Activated CD8-positive, alpha-beta memory T cell treated with anti-CD3 and anti-CD28 coated beads for 24 hours (primary cell): ENCODE results near the gene TBATA.

Experiments
- DNase-seq: peaks from one replicate; pipeline ENCODE4 v3.0.0-alpha.2; 2020

The TBATA gene

DNA sequence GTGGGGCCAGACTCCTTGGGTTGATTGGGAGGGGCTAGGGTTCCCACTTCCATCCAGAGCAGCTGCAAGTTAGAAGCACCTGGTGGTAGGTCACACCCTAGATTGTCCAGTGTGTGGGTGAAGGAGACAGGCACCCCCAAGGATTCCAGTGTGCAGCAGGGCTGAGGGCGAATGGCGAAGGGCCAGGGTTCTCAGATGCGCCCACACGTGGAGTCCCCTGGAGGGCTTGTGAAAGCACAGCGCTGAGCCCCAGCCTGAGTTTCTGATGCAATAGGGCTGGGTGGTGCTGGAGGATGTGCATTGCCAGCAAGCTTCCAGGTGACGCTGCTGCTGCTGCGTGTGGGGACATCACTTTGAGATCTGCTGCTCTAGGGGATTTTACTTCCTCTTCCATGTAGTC lies 25.4 kb downstream of the TBATA start:
- no peak for DNase-seq

DNA sequence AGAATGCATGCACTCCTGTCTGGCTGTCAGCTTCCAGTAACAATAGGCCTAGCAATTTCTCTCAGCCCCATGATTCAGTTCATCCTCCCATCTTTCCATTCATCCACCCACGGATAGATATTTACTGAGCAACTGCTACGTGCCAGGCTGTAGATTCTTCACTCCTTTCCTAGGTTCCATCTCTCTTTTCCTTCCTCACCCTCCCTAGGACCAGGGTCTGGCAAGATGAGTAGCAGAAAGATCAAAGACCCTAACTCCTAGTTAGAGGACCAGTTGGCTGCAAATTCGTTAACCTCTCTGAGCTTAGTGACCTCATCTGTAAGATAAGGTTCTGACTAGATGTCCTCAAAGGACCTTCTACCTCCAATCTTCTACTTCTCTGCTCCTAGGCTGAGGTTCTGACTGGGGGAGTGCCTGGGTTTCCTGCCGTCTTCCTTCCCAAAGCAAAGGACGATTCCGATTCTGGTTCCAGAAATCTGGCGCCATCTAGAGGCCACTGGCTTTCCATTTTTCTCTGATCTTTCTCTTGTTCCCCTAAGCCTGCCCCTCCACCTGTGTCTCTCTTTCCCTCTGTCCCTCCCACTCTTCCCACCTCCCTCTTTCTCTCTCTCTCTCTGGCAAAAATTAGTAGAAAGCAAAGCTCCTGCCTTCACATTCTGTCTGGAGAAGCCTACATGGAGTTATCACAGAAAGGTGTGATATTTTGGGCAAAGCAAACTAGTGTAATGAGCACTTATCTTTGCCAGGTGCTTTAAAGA lies 26.2 kb downstream of the TBATA start:
- peak; percentile 87 for DNase-seq

DNA sequence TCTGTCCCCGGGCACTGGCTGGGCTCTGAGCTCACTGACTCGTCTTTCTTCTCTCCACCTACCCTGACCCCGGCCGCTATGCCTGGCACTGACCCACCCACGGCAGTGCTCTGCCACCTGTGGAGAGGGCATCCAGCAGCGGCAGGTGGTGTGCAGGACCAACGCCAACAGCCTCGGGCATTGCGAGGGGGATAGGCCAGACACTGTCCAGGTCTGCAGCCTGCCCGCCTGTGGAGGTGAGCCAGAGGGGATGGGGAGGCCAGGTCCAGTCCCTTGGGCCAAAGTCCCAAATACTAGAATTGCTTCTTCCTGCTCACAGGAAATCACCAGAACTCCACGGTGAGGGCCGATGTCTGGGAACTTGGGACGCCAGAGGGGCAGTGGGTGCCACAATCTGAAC lies 27.3 kb downstream of the TBATA start:
- DNase-seq: no peak

DNA sequence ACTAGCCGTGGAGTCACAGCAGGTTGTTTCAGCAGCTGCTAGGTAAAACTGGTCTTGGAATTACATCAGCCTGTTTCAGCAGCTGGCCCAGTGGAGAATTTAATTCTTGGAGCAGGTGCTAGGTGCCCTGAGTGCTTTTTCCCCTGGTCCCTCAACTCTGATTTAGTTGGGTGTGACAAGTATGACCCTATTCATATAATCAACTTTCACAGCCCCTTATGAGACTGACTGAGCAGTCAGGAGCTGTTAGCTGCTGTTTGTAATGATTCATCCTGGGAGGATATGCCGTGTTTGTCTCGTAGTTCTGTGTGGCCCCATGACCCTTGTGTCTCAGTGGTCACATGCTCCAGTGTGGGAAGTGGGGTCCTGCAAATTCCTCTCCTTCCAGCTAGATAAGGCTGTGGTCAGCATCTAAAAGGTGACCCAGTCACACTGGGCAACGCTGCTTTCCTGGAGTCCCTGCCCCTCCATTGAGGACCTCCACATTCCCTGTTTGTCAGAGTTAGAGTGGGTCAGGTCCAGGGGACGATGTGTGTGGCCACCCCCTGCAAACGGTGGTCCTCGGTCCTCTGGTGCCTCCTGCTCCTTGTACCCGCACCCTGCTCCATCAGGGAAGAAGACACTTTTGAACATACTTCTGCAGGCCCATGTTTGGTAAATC lies 28.3 kb downstream of the TBATA start:
- DNase-seq: no peak

DNA sequence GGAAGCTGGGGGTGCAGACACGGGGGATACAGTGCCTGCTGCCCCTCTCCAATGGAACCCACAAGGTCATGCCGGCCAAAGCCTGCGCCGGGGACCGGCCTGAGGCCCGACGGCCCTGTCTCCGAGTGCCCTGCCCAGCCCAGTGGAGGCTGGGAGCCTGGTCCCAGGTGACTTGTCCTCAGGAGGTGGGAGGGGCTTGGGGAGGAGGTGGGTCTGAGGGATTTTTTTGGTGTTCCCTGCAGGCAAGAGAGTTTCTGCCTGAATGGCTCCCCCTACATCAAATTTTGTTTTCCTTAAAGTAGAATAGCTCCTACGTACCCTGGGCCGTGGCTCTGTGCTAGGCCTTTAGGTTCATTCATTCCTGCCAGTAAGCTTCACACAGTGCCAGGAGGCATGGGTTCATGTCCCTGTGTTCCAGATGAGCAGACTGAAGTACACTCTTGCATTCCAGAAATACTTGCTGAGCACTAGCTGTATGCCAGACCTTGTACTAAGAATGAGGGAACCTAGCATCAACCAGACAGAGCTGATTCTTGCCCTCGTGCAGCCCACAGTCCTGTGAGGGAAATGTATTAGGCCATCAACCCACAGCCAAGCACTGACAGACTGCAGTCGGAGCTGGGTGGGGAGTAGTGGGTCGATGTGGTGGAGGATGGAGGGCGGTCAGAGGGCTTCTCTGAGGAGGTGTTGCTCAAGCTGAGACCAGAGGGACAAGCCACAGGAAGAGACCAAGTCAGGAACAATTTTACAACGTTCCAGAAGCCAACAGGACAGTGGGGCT lies 31.1 kb downstream of the TBATA start:
- no peak for DNase-seq

DNA sequence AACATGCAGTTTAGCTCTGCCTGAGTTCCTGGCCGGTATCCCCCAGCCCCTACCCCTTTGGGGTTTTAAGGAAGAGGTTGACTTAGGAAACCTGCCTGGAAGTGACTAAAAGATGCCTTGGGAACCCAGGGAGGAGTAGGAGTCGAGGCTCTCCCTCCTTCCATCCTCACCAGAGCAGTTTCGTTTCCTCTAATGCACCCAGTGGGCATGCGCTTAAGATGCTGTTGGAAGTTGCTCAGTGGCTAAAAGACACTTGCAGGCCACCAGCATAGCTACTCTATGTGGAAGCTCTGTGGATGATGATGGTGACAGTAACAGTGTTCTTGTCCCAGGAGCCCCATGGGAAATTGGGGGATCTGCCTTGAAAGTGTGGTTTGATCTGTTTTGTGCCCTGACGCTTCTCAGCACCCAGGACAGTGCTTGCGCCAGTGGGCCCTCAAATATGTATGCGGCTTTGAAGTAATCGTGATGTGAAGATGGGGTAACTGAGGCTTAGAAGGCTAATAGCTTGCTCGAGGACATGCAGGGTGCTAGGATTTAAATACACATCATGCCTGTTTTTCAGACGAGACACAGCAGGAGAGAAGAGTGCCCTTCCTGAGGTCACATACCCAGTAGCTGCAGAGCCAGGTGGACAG lies 32.0 kb downstream of the TBATA start:
- no peak for DNase-seq

DNA sequence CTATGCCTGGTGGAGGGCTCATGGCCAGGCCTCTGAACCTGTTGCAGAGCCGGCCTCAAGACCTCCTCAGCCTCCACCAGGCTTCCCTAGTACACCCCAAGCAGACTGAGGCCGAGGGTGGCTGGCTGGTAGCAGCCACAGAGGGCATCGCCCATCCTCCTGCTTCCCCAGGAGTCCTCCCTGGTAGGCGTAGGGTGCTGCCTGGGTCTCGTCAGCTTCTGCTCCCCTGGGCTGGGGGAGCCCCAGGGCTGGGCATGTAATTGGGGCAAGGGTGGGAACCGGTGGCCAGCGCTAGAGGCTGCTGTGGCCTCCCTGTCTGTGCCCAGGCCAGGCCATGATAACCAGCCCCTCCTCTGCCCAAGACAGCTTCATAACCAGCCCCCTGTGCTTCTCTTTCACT lies 32.6 kb downstream of the TBATA start:
- DNase-seq: no peak

DNA sequence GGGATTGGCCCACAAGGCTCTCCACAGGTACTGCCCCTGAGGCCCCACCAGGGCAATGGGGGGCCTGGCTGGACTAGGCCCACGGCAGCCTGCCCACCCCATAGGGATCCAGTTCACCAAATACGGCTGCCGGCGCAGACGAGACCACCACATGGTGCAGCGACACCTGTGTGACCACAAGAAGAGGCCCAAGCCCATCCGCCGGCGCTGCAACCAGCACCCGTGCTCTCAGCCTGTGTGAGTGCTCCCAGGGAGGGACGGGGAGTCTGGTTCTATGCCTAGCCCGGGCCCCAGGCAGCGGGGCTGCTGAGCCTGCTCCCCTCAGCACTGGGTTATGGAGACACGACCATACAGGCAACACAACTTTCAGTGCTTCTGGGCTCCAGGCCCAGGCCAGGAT lies 33.2 kb downstream of the TBATA start:
- no peak for DNase-seq

DNA sequence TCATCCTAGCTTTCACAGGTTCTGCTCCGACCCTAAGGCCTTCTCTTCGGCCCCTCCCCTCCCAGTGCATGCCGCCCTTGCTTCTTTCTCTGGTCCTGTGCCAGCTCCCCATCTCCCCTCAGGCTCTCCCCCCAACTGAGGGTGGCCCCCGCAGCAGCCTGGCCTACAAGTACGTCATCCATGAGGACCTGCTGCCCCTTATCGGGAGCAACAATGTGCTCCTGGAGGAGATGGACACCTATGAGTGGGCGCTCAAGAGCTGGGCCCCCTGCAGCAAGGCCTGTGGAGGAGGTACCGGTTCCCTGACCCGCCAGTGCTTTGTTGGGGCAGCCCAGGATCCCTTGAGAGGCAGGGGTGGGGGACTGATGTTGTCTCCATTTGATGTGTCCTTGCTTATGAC lies 33.8 kb downstream of the TBATA start:
- DNase-seq: no peak

DNA sequence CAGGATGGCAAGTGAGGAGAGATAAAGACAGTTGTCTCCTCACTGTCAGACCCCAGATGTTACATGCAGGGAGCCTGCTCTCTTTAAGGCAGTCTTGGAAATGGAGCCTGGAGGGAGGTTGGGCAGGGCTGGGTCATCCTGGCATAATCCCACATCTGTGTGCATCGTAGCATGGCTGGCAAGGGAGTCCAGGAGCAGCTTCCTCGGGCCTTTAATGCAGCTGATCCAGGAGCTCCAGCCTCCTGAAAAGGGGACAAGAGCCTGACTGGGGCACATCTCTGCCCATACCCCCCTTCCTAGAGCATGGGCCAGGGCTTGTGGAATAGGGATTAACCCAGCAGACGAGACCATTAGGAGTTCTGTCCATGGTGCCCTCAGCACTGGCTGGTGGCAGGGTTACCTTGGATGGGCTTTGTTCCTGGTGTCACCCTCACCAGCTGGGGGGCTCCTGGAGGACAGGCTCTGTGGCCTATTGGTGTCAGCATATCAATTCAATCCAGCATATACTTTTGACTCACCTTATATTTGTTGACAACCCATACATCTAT lies 34.9 kb downstream of the TBATA start:
- DNase-seq: no peak

DNA sequence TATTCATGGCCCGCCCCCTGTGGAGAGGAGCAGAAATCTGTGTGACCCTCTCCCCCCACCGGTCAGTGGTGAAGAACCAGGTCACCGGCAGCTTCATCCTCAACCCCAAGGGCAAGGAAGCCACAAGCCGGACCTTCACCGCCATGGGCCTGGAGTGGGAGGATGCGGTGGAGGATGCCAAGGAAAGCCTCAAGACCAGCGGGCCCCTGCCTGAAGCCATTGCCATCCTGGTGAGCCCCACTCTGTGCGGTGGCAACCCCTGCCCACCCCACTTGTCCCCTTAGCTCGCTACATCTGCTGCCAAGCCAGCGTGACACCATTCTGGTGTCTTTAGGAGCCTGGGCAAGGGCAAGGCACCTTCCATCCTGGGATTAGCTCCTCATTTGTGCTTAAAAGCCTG lies 35.4 kb downstream of the TBATA start:
- no peak for DNase-seq

DNA sequence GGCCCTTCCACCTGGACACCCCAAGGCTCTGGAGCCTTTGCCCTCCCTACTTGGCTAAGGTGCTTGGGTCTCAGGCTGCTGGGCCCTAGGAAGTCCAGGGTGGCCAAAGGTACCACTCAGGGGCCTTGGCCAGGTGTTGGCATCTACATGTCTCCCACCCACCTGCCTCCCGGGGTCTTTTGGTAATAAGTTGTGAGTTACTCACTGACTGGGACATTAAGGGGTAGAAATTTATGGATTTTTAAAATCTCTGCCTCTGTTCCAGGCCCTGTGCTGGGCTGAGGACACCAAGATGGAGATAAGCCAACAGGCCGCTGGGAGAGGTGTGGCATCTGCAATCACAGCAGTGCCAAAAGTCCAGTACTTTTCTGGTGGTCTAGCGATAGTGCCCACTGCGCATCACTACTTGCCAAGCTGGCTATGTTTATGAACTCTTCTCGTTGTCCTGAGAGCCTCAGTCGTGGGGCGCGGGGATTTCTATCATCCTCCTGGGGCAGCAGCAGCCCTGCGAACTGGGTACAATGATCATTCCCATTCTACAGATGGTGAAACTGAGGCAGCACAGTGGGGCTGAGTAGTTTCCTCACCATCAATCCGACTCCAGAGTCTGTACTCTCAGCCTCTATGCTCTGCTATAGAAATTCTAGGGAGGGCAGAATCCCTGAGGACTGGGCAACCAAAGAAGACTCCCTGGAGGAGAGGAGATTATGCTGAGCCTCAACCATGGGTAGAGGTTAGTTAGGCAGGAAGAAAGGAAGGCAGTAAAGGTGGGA lies 36.2 kb downstream of the TBATA start:
- no peak for DNase-seq

DNA sequence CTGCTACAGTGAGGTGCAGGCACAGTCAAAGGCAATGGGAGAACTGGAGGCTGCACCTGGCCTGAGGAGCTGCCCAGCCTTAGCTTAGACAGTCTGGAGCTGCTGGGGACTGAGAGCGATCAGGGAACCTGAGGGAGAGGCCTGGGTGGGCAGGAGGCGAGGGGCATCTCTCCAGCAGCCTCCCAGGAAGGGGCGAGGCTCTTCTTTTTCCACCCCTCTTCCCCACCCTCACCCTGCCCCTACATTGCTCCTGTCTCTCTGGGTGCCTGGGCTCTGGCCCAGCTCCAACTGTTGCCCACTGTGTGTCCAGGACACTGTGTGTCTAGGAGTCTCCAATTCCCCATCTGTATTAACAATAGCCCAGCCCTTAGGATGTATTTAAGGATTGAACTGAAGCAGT lies 36.9 kb downstream of the TBATA start:
- no peak for DNase-seq

DNA sequence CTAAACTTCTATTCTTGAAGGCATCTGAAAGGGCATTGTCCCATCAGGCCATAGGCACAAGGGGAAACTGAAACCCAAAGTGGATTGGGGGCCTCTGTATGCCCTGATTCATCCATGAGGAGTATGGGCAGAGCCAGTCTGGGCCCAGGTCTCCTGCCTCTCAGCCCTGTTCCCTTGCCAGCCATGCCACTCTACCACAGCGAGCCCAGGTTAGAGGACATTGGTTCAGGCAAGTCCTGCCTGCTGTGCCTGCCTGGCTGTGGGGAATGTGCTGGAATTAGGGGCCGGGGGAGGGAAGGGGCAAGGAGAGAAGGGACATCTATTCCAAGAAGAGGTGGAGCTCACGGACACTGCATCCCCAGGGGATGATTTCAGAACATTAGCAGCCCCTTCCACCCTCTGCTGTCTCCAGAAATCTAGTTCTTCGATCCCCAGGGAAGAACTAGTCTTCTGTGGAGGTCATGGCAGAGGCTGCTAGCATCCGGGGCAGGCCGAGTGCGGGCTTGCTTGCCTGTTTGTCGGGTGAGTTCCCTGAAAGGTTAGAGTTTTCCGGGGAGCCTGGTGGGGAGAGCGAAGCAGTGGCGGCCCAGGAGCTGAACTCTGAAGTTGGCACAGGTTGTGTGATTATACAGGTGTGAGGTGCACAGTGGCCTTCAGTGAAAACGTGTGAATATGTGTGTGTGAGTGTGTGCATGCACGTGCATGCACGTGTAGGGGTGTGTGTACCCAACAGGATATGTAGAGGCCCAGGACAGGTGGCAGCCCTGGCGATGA lies 37.8 kb downstream of the TBATA start:
- DNase-seq: no peak

DNA sequence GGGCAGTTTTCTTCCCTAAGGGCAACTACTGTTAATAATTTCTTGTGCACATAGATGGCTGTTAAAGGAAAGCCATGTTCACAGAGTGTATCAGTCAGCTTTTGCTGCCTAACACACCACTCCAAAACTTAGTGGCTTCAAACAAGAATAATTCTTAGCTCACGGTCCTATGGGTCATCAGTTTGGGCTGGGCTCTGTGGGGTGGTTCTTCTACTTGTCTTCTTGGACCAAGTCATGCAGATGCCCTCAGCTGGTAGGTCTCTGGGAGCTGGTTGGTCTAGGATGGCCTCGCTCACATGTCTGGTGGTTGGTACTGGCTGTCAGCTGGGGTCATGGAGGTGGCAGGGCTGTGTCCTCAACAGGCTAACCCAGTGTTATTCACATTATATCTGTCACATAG lies 39.6 kb downstream of the TBATA start:
- DNase-seq: no peak

DNA sequence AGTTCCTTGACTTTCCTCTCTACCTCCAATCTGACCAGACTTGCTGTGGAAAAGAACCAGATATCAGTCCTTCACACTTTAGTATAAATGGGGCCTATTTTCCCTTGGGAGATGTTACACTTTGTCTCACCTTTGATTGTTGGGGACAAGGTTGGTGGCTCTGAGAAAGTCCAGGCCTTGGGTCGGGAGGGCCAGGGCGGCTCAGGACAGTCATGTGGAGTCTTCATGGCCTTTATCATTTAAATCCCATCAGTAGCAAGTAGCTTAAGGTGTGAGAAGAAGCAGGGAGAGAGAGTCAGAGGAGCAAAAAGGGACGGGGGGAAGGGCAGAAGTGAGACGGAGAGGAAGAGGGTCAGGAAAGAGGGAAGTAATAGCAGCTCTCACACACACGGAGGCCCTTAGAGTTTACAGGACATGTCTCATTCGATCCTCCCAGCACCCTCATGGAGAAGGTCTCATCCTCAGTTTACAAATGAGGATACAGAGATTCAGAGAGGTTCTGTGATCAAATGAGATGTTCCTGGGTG lies 40.5 kb downstream of the TBATA start:
- no peak for DNase-seq

DNA sequence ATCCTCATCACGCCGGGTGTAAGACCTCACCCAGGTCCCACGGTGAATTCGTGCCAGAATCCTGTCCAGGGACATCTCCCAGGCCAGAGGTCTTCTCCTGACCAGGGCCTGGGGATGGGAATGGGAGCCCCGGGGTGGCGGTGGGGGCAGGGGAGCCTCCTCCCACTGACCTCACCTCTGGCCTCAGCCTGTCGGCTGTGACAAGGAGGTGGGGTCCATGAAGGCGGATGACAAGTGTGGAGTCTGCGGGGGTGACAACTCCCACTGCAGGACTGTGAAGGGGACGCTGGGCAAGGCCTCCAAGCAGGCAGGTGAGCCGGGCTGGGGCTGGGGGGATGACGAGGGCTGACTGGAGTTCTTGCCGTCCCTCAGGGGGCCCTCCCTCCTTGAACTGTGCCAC lies 41.3 kb downstream of the TBATA start:
- no peak for DNase-seq

DNA sequence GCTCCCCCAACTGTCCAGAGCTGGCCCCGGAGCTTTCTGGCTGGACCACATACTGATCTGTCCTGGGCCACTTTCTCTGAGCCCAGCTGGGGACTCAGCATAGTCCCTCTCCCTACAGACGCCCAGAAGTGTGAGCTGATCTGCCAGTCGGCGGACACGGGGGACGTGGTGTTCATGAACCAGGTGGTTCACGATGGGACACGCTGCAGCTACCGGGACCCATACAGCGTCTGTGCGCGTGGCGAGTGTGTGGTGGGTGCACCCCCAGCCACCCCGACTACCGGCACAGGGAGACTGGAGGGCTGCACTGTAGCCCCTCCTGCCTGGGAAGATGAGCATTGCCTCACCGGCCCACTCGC lies 41.8 kb downstream of the TBATA start:
- DNase-seq: no peak

DNA sequence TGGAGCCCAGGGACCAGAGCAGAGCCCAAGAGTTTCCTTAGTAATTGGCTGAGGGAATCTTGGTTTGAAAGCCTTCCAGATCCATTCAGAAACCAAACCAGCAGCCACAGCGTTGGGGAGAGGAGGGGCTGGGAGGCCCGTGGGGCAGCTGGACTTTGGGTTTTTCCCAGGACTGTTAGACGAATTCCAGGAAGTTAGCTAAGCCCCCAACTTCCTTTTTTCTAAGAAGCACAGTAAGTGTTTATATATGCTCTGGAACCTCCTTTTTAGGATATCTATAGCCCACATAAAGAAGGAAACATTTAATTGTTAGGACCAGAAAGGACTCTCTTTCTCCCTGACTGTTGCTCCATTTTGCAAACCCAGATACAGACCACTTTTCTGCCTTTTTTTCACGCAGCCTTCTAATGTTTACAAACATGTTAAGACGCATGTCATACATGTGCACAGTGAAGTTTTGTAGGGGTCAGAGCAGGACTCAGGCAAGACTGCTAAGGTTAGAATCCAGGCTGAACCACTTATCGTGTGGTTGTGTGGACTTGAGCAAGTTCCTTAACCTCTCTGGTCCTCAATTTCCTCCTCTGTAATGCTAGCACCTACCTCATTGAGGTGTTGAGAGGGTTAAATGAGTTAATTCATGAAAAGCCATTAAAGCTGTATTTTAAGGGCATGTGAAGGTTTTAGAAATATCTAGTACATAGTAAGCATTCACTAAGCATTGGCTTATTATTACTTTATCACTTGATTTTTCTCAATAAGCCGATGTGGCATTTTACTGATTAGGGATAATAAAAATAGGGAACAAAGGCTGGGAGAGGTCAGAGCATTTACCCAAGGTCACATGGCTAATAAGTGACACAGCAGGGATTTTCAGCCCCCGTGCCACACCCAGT lies 42.4 kb downstream of the TBATA start:
- no peak for DNase-seq
